Testis (tissue), 2 donors: ENCODE measurements around the gene SH2B3.

Source experiments
- CTCF ChIP-seq, 3 experiments: fragments of 450-650 bp in 2 of 3; fragments of 200-600 bp in 1 of 3; sonication (generic) in 1 of 3; IDR thresholded peaks; one replicate each; pipeline ENCODE4 v1.5.1; 2016 to 2019; ENCODE audit warnings: antibody characterized with exemption in 3 of 3, mild to moderate bottlenecking in 2 of 3, moderate library complexity in 1 of 3
- POLR2A ChIP-seq: fragments of 450-650 bp; IDR thresholded peaks from one replicate; pipeline ENCODE4 v1.6.1; 2017; ENCODE audit warnings: antibody characterized with exemption, mild to moderate bottlenecking, moderate library complexity

GRCh38 chr12:111414711-111415252 lies 9.1 kb downstream of the SH2B3 start:
- TF ChIP-seq CTCF (IDR thresholded peaks at IDR 0.05) (no peak), POLR2A (no peak)
